HepG2 (cell line): ENCODE data around the gene DAZAP1. TPM values are rescaled to one million over a fixed set of nuclear protein-coding genes. Genes with fewer than 3 reads are reported as not detected.
A peak's percentile ranks its signal among the peaks of the same experiment; 100 is the strongest.

Experiments used
- AHR ChIP-seq: IDR thresholded peaks from 2 replicates; pipeline ENCODE4 v1.6.1; 2018; ENCODE audit warnings: missing genetic modification reagents, missing compliant biosample characterization
- ATF5 ChIP-seq: sonication (generic); formaldehyde crosslinking; IDR thresholded peaks from 2 replicates; pipeline ENCODE4 v1.4.0; 2020; ENCODE audit warnings: mild to moderate bottlenecking, low read depth, missing genetic modification reagents
- BCL6 ChIP-seq: IDR thresholded peaks from 2 replicates; pipeline ENCODE4 v1.6.1; 2016; ENCODE audit warnings: missing genetic modification reagents, missing compliant biosample characterization
- BORCS8-MEF2B ChIP-seq: sonication (generic); formaldehyde crosslinking; IDR thresholded peaks from 2 replicates; pipeline ENCODE4 v1.8.0; 2022; ENCODE audit warnings: mild to moderate bottlenecking, missing genetic modification reagents
- CEBPG ChIP-seq: IDR thresholded peaks from 2 replicates; pipeline ENCODE4 v1.6.1; 2016
- ELF3 ChIP-seq: IDR thresholded peaks from 2 replicates; pipeline ENCODE4 v1.6.1; 2016; ENCODE audit warnings: missing genetic modification reagents, missing compliant biosample characterization
- FOXM1 ChIP-seq: sonication (generic); formaldehyde crosslinking; IDR thresholded peaks from 2 replicates; pipeline ENCODE4 v1.5.0; 2020; ENCODE audit warnings: missing genetic modification reagents
- HNRNPH1 ChIP-seq: fragments of 200-400 bp; formaldehyde crosslinking; optimal IDR thresholded peaks from 2 replicates; pipeline ENCODE3; 2017; ENCODE audit warnings: mild to moderate bottlenecking, low read depth, low read length
- HNRNPL ChIP-seq: fragments of 200-400 bp; formaldehyde crosslinking; IDR thresholded peaks from 2 replicates; pipeline ENCODE4 v1.6.1; 2017; ENCODE audit warnings: mild to moderate bottlenecking, low read depth, low read length
- HNRNPUL1 ChIP-seq: fragments of 200-400 bp; formaldehyde crosslinking; IDR thresholded peaks from 2 replicates; pipeline ENCODE4 v1.6.1; 2017; ENCODE audit warnings: low read depth, mild to moderate bottlenecking, low read length, moderate library complexity
- KLF11 ChIP-seq: IDR thresholded peaks from 2 replicates; pipeline ENCODE4 v1.6.1; 2016; ENCODE audit warnings: missing compliant biosample characterization
- MIXL1 ChIP-seq: IDR thresholded peaks from 2 replicates; pipeline ENCODE4 v1.6.1; 2016
- MXI1 ChIP-seq: IDR thresholded peaks from 3 replicates; pipeline ENCODE4 v1.6.1; 2012; ENCODE audit warnings: low read depth, low read length, inconsistent platforms, borderline replicate concordance
- NFATC3 ChIP-seq: sonication (generic); formaldehyde crosslinking; IDR thresholded peaks from 2 replicates; pipeline ENCODE4 v1.5.1; 2020; ENCODE audit warnings: mild to moderate bottlenecking, missing genetic modification reagents
- NFYC ChIP-seq: IDR thresholded peaks from 2 replicates; pipeline ENCODE4 v1.6.1; 2016; ENCODE audit warnings: missing genetic modification reagents, missing compliant biosample characterization
- REPIN1 ChIP-seq: sonication (generic); formaldehyde crosslinking; IDR thresholded peaks from 2 replicates; pipeline ENCODE4 v1.8.0; 2022; ENCODE audit warnings: missing genetic modification reagents, low read depth, mild to moderate bottlenecking, borderline replicate concordance
- SP2 ChIP-seq: sonication (generic); formaldehyde crosslinking; IDR thresholded peaks from 2 replicates; pipeline ENCODE4 v1.5.1; 2020; ENCODE audit warnings: mild to moderate bottlenecking, missing genetic modification reagents
- TAF15 ChIP-seq: fragments of 200-400 bp; formaldehyde crosslinking; IDR thresholded peaks from one replicate; pipeline ENCODE4 v1.6.1; 2018; ENCODE audit warnings: mild to moderate bottlenecking, low read depth, low read length; ENCODE audit not compliant: poor library complexity, severe bottlenecking
- ZNF230 ChIP-seq: sonication (generic); formaldehyde crosslinking; IDR thresholded peaks from 2 replicates; pipeline ENCODE4 v1.4.0; 2020; ENCODE audit warnings: mild to moderate bottlenecking, missing genetic modification reagents
- ZNF232 ChIP-seq: sonication (generic); formaldehyde crosslinking; IDR thresholded peaks from 2 replicates; pipeline ENCODE4 v1.4.0; 2020; ENCODE audit warnings: missing genetic modification reagents, borderline replicate concordance
- ZNF263 ChIP-seq: sonication (generic); formaldehyde crosslinking; IDR thresholded peaks from 2 replicates; pipeline ENCODE4 v1.4.0; 2020; ENCODE audit warnings: missing genetic modification reagents
- ZNF44 ChIP-seq: sonication (generic); formaldehyde crosslinking; IDR thresholded peaks from 2 replicates; pipeline ENCODE4 v1.5.1; 2020; ENCODE audit warnings: mild to moderate bottlenecking, missing genetic modification reagents
- ZNF547 ChIP-seq: sonication (generic); formaldehyde crosslinking; IDR thresholded peaks from 2 replicates; pipeline ENCODE4 v1.5.1; 2020; ENCODE audit warnings: mild to moderate bottlenecking, missing genetic modification reagents
- ZNF607 ChIP-seq: sonication (generic); formaldehyde crosslinking; IDR thresholded peaks from 2 replicates; pipeline ENCODE4 v1.5.1; 2020; ENCODE audit warnings: missing genetic modification reagents, mild to moderate bottlenecking, borderline replicate concordance
- ZNF670 ChIP-seq: sonication (generic); formaldehyde crosslinking; IDR thresholded peaks from 2 replicates; pipeline ENCODE4 v1.8.0; 2022; ENCODE audit warnings: mild to moderate bottlenecking, missing genetic modification reagents, borderline replicate concordance
- ZSCAN29 ChIP-seq: sonication (generic); formaldehyde crosslinking; conservative IDR thresholded peaks from 2 replicates; pipeline ENCODE4 v1.4.0; 2020; ENCODE audit warnings: mild to moderate bottlenecking, missing genetic modification reagents
- ZSCAN5A ChIP-seq: sonication (generic); formaldehyde crosslinking; IDR thresholded peaks from 2 replicates; pipeline ENCODE4 v1.8.0; 2022; ENCODE audit warnings: mild to moderate bottlenecking, missing genetic modification reagents, borderline replicate concordance
- polyA plus RNA-seq, 8 experiments: library from polyadenylated mRNA; depleted of rRNA in 3 of 8; stranded (reverse) in 7 of 8; unstranded in 1 of 8; fragments of >200 nt; fragmentation: Illumina TruSeq in 4 of 8; extraction: Trizol in 4 of 8; gene quantifications; 2 replicates each; pipeline versions ENCODE4 v1.2.1 to v1.2.3, GENCODE V29; 2011 to 2016; ENCODE audit warnings: low read depth in 4 of 8, missing spikeins in 1 of 8, mixed read lengths in 1 of 8; ENCODE audit not compliant: insufficient read depth in 1 of 8
- total RNA-seq, 5 experiments: library from RNA; depleted of rRNA; stranded (reverse); fragments of >200 nt; fragmentation: Illumina TruSeq; extraction: Trizol; gene quantifications; 2 replicates each; pipeline ENCODE4 v1.2.3, GENCODE V29; 2016; ENCODE audit warnings: low read depth in 1 of 5
- TF ChIP-seq, protein P1 (sequence below): sonication (generic); formaldehyde crosslinking; IDR thresholded peaks from 2 replicates; pipeline ENCODE4 v1.4.0; 2020; ENCODE audit warnings: mild to moderate bottlenecking, missing genetic modification reagents

Gene DAZAP1
- total and polyA plus RNA-seq, 2 of the 13 experiments (the other 11 are each of a cell fraction or from before 2014, with no cell fraction given), result 63.3 to 79.2 TPM

- peak; percentile 84; the same call in 1 of the 2 replicates for TF ChIP-seq ZSCAN5A
- no peak; the same call in 1 of the 2 replicates for TF ChIP-seq CEBPG (CRISPR knock-in tag)
- no peak for TF ChIP-seq MIXL1 (CRISPR knock-in tag)
- no peak; the same call in 1 of the 2 replicates for TF ChIP-seq AHR (CRISPR knock-in tag)
- no peak for TF ChIP-seq ZNF232 (CRISPR knock-in tag)
- TF ChIP-seq ZNF44, result no peak; the same call in 1 of the 2 replicates
- TF ChIP-seq ZNF547, result no peak
- TF ChIP-seq NFATC3, result no peak
- TF ChIP-seq REPIN1 (CRISPR knock-in tag), result peak; percentile 89
- TF ChIP-seq TAF15, result no peak
- no peak for TF ChIP-seq FOXM1 (CRISPR knock-in tag)
- peak; percentile 75 for TF ChIP-seq ZNF263 (CRISPR knock-in tag)
- peak; percentile 4; the same call in 1 of the 2 replicates for TF ChIP-seq BORCS8-MEF2B (CRISPR knock-in tag)
- TF ChIP-seq NFYC (CRISPR knock-in tag), result peak; percentile 67; the same call in 1 of the 2 replicates
- peak; percentile 57; the same call in 1 of the 2 replicates for TF ChIP-seq BCL6
- TF ChIP-seq, protein P1, sequence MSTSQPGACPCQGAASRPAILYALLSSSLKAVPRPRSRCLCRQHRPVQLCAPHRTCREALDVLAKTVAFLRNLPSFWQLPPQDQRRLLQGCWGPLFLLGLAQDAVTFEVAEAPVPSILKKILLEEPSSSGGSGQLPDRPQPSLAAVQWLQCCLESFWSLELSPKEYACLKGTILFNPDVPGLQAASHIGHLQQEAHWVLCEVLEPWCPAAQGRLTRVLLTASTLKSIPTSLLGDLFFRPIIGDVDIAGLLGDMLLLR, result peak; percentile 45; the same call in 1 of the 2 replicates
- TF ChIP-seq KLF11 (CRISPR knock-in tag), result no peak; the same call in 1 of the 2 replicates
- TF ChIP-seq ELF3 (CRISPR knock-in tag), result peak; percentile 27; the same call in 1 of the 2 replicates
- TF ChIP-seq ZNF607 (CRISPR knock-in tag), result 0 out of 2 replicates have a peak, but pooled peaks have one; percentile 63
- TF ChIP-seq ZNF230 (CRISPR knock-in tag), result peak; percentile 26
- no peak for TF ChIP-seq ZNF670 (CRISPR knock-in tag)
- TF ChIP-seq MXI1, result peak; percentile 63; the same call in 1 of the 3 replicates
- no peak for TF ChIP-seq ZSCAN29 (CRISPR knock-in tag)
- no peak for TF ChIP-seq HNRNPUL1
- 0 out of 2 replicates have a peak, but pooled peaks have one; percentile 35 for TF ChIP-seq ATF5 (CRISPR knock-in tag)
- TF ChIP-seq SP2 (CRISPR knock-in tag), result 0 out of 2 replicates have a peak, but pooled peaks have one; percentile 28
- TF ChIP-seq HNRNPH1, result peak; percentile 74
- TF ChIP-seq HNRNPL, result peak; percentile 83; the same call in 1 of the 2 replicates
Observed at GRCh38 chr19:1400281-1401137, 6.9 kb upstream of the DAZAP1 start (continued).
